K562 (cell line): ENCODE measurements around the gene LIAS. TPM values are rescaled to one million over a fixed set of nuclear protein-coding genes. Genes with fewer than 3 reads are reported as not detected.

ENCODE experiments used
- CREB3 ChIP-seq: fragments of 450-650 bp; conservative IDR thresholded peaks from 2 replicates; pipeline ENCODE4 v1.6.1; 2016; ENCODE audit warnings: missing genetic modification characterization, low read depth, mild to moderate bottlenecking, missing compliant biosample characterization, moderate library complexity
- GABPB1 ChIP-seq: sonication (generic); formaldehyde crosslinking; IDR thresholded peaks from 2 replicates; pipeline ENCODE4 v1.8.0; 2022; ENCODE audit warnings: mild to moderate bottlenecking, missing genetic modification reagents
- GTF2E2 ChIP-seq: fragments of 200-800 bp; sonication (Bioruptor generic); IDR thresholded peaks from 2 replicates; pipeline ENCODE4 v1.6.1; 2016; ENCODE audit warnings: missing genetic modification characterization, missing compliant biosample characterization
- NRF1 ChIP-seq, 2 experiments: fragments of 450-650 bp; IDR thresholded peaks in 1 of 2; conservative IDR thresholded peaks in 1 of 2; 2 replicates each; pipeline ENCODE4 v1.6.1; 2014; ENCODE audit warnings: mild to moderate bottlenecking in 2 of 2
- POLR2G ChIP-seq: fragments of 200-400 bp; formaldehyde crosslinking; IDR thresholded peaks from 2 replicates; pipeline ENCODE4 v1.6.1; 2017; ENCODE audit warnings: low read depth, mild to moderate bottlenecking, antibody characterized with exemption, low read length, moderate library complexity
- RFX1 ChIP-seq: fragments of 450-650 bp; IDR thresholded peaks from 2 replicates; pipeline ENCODE4 v1.6.1; 2016; ENCODE audit warnings: mild to moderate bottlenecking, moderate library complexity
- SMC3 ChIP-seq: conservative IDR thresholded peaks from 2 replicates; pipeline ENCODE4 v1.6.1; 2011; ENCODE audit warnings: low read depth, low read length, improper control_type of control experiment; ENCODE audit not compliant: insufficient read depth
- TARDBP ChIP-seq: fragments of 450-650 bp; IDR thresholded peaks from 2 replicates; pipeline ENCODE4 v1.6.1; 2016
- TCF7L2 ChIP-seq: fragments of 150-350 bp; IDR thresholded peaks from 2 replicates; pipeline ENCODE4 v1.6.1; 2016; ENCODE audit warnings: low read depth, mild to moderate bottlenecking, low read length, moderate library complexity
- ZBTB11 ChIP-seq, 3 experiments: fragments of 200-800 bp in 1 of 3; fragments of 250-450 bp in 1 of 3; fragments of 450-650 bp in 1 of 3; sonication (Bioruptor Pico) in 1 of 3; sonication (Bioruptor generic) in 1 of 3; formaldehyde crosslinking in 1 of 3; IDR thresholded peaks; 2 replicates each; pipeline versions ENCODE4 v1.6.1 to v1.8.0; 2016 to 2022; ENCODE audit warnings: mild to moderate bottlenecking in 2 of 3, missing genetic modification characterization in 2 of 3, missing compliant biosample characterization in 1 of 3, moderate library complexity in 1 of 3
- ZKSCAN1 ChIP-seq: fragments of 150-350 bp; IDR thresholded peaks from 2 replicates; pipeline ENCODE4 v1.6.1; 2016; ENCODE audit warnings: low read depth, low read length
- ZNF23 ChIP-seq: fragments of 250-450 bp; sonication (Bioruptor Pico); IDR thresholded peaks from 2 replicates; pipeline ENCODE4 v1.4.0; 2020; ENCODE audit warnings: mild to moderate bottlenecking
- ZNF253 ChIP-seq: fragments of 250-450 bp; sonication (Bioruptor Pico); conservative IDR thresholded peaks from 2 replicates; pipeline ENCODE4 v1.6.1; 2021; ENCODE audit warnings: mild to moderate bottlenecking
- ZNF609 ChIP-seq: sonication (generic); formaldehyde crosslinking; IDR thresholded peaks from 2 replicates; pipeline ENCODE4 v1.8.1; 2023; ENCODE audit warnings: missing genetic modification reagents, mild to moderate bottlenecking, borderline replicate concordance
- ZNF76 ChIP-seq: fragments of 250-450 bp; sonication (Bioruptor Pico); IDR thresholded peaks from 2 replicates; pipeline ENCODE4 v1.4.0; 2020; ENCODE audit warnings: mild to moderate bottlenecking, moderate library complexity, borderline replicate concordance
- polyA plus RNA-seq, 8 experiments: library from polyadenylated mRNA; depleted of rRNA in 4 of 8; stranded (reverse) in 5 of 8; unstranded in 3 of 8; fragments of >200 nt; fragmentation: Nextera tagmentation in 2 of 8; fragmentation: Illumina TruSeq in 1 of 8; extraction: Ambion mirVana in 2 of 8; extraction: Trizol in 1 of 8; gene quantifications; 2 replicates each; pipeline versions ENCODE4 v1.2.1 to v1.2.3, GENCODE V29; 2011 to 2014; ENCODE audit warnings: inconsistent platforms in 1 of 8, missing spikeins in 1 of 8
- total RNA-seq, 7 experiments: library from RNA; depleted of rRNA in 6 of 7; stranded (reverse); fragments of >200 nt in 6 of 7; fragmentation: Illumina TruSeq in 2 of 7; extraction: Trizol in 2 of 7; gene quantifications; 2 replicates each; pipeline versions ENCODE4 v1.2.1 to v1.2.3, GENCODE V29; 2011 to 2021; ENCODE audit warnings: low replicate concordance in 1 of 7

The LIAS gene
- total and polyA plus RNA-seq, 9 of the 15 experiments (the other 6 are each of a cell fraction or from before 2014, with no cell fraction given) = 21.9 to 57.1 (median 42.1) TPM

- TF ChIP-seq ZBTB11 (CRISPR knock-in tag; IDR thresholded peaks at IDR 0.05) (peak; percentile 70 to 94 (median 81); a peak in 5 of 6 replicates), RFX1 (no peak), GTF2E2 (tag) (no peak), ZNF253 (CRISPR knock-in tag) (no peak), POLR2G (peak; percentile 94), ZNF76 (CRISPR knock-in tag) (0 out of 2 replicates have a peak, but pooled peaks have one; percentile 35), ZNF609 (CRISPR knock-in tag) (peak; percentile 42; the same call in 1 of the 2 replicates), SMC3 (no peak), ZKSCAN1 (0 out of 2 replicates have a peak, but pooled peaks have one; percentile 11), NRF1 (conservative IDR thresholded peaks at IDR 0.05 in 1 of 2, IDR thresholded peaks at IDR 0.05 in 1 of 2) (peak; percentile 85 to 87), TARDBP (peak; percentile 83), ZNF23 (CRISPR knock-in tag) (peak; percentile 35; the same call in 1 of the 2 replicates), CREB3 (no peak), TCF7L2 (no peak), GABPB1 (peak; percentile 88)
These were observed 68.6 kb downstream of the LIAS start, which contains the start of gene UGDH (continued) for GRCh38 chr4:39527296-39528060.
